GM18526 (cell line): Measurements from ENCODE around the gene TMEM259.

Source experiments
- POLR2A ChIP-seq: IDR thresholded peaks from 3 replicates; pipeline ENCODE4 v1.6.1; 2011; ENCODE audit not compliant: insufficient read length; ENCODE audit errors: extremely low read depth

TMEM259 gene

DNA sequence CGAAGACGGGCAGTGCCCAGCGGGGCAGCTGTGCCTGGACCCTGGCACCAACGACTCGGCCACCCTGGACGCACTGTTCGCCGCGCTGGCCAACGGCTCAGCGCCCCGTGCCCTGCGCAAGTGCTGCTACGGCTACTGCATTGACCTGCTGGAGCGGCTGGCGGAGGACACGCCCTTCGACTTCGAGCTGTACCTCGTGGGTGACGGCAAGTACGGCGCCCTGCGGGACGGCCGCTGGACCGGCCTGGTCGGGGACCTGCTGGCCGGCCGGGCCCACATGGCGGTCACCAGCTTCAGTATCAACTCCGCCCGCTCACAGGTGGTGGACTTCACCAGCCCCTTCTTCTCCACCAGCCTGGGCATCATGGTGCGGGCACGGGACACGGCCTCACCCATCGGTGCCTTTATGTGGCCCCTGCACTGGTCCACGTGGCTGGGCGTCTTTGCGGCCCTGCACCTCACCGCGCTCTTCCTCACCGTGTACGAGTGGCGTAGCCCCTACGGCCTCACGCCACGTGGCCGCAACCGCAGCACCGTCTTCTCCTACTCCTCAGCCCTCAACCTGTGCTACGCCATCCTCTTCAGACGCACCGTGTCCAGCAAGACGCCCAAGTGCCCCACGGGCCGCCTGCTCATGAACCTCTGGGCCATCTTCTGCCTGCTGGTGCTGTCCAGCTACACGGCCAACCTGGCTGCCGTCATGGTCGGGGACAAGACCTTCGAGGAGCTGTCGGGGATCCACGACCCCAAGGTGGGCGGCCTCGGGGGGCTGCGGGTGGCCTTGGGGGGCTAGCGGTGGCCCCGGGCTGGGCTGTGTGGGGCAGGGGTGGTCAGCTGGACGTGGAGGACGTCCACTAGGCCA lies 15.9 kb downstream of the TMEM259 start:
- TF ChIP-seq POLR2A = no peak

DNA sequence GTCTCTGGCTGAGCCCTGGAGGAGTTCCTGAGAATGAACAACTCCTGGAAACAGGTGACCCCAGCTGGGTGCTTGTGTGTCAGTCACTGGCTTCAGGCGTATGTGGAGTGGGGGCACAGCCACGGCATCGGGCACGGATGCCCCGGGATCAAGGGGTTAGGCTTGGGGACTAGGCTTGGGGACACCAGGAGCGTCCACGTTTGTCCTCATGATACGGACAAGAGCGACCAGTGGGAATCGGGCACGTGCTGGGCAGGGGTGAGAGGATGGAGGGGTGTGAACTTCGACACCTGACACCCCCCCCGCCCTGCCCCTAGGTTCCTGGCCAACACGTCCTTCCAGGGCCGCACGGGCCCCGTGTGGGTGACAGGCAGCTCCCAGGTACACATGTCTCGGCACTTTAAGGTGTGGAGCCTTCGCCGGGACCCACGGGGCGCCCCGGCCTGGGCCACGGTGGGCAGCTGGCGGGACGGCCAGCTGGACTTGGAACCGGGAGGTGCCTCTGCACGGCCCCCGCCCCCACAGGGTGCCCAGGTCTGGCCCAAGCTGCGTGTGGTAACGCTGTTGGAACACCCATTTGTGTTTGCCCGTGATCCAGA lies 16.6 kb downstream of the TMEM259 start:
- TF ChIP-seq POLR2A = no peak

DNA sequence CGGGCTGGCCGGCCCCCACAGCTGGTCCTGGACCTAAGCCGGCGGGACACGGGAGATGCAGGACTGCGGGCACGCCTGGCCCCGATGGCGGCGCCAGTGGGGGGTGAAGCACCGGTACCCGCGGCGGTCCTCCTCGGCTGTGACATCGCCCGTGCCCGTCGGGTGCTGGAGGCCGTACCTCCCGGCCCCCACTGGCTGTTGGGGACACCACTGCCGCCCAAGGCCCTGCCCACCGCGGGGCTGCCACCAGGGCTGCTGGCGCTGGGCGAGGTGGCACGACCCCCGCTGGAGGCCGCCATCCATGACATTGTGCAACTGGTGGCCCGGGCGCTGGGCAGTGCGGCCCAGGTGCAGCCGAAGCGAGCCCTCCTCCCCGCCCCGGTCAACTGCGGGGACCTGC lies 17.6 kb downstream of the TMEM259 start:
- TF ChIP-seq POLR2A = no peak

DNA sequence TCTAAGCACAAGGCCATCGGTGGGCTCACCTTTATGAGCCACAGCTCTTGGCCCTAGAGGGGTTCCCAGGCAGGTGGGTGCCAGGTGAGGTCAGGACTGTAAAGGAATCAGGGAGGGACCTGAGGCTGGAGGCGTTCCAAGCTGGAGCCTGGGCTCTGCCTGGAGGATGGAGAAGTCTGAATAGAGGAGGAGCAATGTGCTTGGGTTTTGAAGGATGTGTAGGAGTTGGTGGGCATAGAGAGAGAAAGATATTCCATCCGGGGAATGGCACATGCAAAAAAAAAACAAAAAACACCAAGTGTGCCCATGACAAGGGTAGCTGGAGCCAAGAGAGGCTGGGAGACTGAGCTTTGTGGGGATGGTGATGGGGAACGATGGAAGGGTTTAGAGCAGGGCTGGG lies 18.3 kb downstream of the TMEM259 start:
- no peak for TF ChIP-seq POLR2A

DNA sequence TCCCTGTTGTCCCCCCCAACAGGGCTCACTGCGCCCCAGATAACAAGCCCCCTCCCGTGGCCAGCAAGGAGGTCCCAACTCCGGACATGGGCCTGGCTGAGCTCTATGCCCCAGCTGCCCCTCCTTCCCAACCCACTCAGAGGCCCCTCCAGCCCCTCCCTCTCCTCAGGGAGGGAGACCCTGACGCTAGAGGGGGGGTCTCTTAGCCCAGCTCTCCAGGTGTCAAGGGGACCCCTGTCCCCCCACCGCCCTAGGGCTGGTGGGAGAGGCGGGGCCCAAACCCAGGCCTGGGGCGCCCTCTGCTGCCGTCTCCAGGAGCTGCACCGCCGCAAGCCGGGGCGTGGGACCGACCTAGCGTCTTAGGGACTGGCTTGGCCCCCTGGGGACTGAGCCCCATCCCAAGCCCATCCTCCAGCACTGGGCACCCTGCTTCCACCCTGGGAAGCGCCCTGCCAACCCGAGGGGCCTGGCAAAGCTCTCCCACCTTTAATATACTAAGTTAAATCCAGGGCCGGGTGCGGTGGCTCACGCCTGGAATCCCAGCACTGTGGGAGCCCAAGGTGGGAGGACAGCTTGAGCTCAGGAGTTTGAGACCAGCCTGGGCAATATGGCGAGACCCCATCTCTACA lies 19.3 kb downstream of the TMEM259 start:
- TF ChIP-seq POLR2A = no peak

DNA sequence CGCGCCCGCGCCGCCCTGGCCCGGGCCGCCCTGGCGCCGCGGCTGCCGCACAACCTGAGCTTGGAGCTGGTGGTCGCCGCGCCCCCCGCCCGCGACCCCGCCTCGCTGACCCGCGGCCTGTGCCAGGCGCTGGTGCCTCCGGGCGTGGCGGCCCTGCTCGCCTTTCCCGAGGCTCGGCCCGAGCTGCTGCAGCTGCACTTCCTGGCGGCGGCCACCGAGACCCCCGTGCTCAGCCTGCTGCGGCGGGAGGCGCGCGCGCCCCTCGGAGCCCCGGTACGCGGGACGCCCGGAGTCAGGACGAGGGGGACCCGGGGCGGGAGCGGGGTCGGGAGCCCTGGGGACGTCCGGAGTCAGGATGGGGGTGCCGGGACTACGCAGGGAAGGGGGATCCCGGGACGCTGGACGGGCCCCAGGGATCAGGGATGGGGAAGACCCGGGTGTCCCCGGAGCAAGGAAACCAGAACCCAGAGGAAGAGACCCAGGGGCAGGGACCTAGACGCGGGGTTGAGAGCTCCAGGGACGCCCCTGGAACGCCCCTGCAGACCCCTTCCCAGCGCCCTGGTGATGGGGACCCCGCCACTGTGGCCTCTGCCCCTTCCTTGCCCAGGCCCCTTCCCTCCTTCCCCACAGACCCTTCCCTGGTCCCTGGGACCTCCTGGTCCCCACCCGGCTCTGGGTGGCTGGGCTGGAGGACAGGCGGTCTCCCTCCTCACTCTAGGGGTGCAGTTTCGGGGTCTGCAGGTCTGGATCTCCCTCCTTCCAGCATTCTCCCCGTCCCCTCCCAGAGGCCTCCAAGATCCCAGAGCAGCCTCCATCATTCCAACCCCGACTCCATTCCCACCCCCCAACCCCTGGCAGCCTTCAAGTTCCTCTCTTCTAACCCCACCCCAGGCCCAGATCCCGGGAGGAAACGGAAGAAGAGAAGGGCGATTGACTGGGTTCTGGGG lies 20.1 kb downstream of the TMEM259 start:
- no peak for TF ChIP-seq POLR2A

DNA sequence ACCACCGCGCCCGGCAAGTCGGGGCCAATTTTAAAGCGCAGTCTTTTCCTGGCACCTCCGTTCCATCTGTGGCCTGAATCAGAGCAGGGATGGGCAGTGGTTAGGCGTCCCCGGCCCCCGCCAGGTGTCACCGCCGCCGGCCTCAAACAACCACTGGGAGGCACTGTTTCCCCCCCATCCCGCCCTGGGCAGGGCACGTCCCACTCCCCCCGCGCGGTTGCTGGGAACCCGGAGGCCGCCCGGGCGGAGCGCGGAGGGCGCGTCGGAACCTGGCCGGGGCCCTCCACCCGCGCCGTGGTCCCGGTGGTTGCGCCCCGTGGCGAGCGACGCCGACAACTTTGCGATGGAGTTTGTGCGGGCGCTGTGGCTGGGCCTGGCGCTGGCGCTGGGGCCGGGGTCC lies 20.8 kb downstream of the TMEM259 start, which contains the start of gene GRIN3B:
Gene GRIN3B (plus strand): TSS at position 325 of the 400 bp plus-strand sequence. CDS start 19 bp downstream, at position 344.
- TF ChIP-seq POLR2A = no peak

DNA sequence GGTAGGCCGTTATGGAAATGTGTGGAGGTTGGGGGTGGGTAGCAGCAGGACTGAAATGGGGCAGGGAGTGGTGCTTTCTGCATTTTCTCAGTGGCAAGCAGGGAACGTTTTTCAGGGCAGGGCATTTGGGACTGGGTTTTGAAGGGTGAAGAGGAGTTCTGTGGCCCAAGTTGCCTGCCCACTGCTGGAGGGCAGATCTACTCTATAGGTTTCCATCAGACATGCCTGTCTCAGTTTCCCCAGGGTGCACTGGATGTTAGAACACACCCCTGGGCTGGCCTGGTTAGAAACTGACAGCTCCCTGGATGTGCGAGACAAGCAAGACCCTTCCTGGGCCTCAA lies 21.6 kb downstream of the TMEM259 start:
- no peak for TF ChIP-seq POLR2A

DNA sequence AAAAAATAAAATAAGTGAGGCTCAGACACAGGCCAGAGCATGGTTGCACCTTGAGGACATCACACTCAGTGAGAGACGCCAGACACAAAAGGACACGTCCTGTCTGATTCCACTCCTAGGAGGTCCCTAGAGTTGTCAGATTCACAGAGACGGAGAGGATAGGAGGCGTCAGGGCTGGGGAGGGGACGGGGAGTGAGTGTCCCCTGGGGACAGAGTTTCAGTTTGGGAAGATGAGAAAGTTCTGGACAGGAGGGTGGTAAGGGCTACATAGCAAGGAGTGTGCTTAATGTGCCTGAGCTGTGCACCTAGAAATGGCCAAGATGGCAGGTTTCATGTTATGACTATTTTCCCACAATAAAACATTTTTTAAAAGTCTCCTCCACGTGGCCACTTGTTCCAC lies 22.9 kb downstream of the TMEM259 start:
- no peak for TF ChIP-seq POLR2A

DNA sequence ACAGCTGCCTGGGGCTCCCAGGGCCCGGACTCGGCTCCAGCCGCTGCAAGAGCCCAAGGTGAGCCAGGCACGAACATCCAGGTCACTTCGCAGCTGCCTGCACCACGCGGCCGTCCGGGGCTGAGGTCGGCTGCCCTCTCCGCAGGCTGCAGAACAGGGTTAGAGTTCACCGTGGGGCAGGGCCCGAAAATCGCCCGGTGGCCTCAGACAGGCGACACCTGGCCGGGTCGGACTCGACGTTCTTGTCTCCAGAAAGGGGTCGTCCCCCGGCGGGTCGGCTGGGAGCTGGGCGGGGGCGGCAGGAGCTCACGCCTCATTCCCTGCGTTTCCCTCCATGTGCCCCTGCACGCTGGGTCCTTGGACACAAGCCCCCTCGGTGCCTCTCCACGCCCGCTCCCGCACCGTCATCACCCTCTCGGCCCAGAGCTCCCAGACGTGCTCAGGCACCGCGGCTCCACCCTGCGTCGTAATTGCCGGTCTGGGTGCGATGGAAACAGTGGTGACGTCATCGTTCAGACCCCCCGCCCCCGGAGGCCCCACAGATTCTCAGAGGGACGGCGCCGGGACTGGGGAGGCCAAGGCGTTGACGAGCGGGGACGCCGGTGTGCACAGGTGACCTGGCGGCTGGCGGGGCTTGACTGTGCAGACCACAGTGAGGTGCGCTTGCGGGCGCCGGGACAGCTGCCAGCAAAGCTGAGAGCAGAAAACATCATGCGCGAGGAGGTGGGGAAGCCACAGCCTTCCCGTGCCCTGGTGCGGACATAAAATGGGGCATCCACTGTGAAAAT lies 24.7 kb downstream of the TMEM259 start:
- TF ChIP-seq POLR2A = no peak

DNA sequence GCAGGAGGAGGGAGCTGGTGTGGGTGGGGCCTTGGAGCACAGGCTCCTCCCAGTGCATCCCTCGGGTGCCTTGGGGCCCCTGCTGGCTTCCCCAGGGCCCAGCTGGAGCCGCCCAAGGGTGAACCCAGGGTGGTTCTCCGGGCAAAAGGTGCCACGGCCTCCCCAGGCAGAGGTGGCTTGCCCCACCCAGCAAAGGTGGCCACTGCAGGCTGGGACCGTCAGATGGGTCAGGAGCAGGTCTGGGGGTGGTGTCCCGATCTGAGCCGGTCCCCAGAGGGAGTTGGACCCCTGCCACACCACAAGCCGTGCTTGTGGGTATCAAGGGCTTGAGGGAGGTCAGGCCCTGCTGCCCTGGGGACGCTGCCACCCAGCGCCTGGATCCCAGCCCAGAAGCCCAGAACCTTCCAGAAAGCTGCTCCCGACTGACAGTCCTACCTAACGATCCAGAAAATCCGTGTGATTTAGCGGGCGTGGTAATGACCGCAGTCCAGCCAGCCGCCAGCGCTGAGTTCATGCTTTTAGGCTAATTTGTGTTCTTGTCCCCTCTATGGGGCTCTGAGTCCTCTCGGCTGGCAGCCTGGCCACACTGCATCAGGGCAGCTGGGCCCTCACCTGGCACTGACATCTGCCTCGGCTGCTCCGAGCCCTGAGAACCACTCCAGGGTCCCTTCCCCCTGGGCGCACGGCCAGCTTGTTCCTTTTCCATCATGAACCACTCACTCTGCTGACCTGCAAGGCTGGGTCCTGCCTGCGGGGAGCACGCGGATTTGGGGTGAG lies 25.7 kb downstream of the TMEM259 start:
- TF ChIP-seq POLR2A = no peak

DNA sequence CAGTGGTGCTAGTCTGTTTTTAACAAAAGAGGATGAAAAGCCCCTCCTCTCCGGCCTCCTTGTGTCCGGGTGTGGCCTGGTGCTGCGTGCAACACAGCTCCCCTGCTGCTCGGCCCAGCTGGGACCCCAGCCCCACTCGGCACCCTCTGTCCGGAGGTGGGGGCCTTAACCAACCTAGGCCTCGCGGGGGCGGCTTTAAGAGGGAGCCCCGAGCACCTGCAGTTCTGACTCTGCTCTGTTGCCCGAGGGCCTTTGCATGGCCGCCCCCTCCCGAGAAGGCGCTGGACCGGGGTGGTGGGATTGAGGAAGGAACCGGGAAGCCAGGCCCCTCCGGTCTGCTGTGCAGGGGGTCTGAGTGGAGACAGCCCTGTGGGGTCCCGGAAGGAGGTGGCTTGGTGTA lies 26.4 kb downstream of the TMEM259 start:
- no peak for TF ChIP-seq POLR2A

DNA sequence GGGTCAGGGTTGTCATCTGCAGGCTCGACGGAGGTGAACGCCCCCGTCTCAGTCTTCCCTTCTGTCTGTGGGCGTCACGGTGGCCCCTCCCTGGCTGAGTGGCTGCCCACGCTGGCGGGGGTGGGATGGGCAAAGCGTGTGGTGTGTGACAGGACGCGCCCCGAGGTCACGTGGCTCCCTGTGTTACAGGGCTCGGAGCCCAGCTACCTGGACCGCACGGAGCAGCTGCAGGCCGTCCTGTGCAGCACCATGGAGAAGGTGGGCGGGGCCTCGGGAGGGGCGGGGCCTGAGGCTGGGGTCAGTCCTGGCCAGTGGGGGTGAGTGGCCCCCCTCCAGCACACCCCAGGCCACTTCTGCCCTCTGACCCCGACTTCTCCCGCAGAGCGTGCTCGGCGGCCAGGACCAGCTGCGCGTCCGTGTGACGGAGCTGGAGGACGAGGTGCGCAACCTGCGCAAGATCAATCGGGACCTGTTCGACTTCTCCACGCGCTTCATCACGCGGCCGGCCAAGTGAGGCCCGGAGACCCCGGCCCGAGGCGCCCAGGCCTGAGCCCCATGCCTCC lies 27.0 kb downstream of the TMEM259 start:
- TF ChIP-seq POLR2A = no peak
